Karpas-422 (cell line): ENCODE results near the gene JARID2. TPM values are rescaled to one million over a fixed set of nuclear protein-coding genes. Genes with fewer than 3 reads are reported as not detected.

Experiments
- DNase-seq: peaks from one replicate; pipeline ENCODE4 v3.0.0-alpha.2; 2015
- H2AFZ ChIP-seq: fragments of 200-600 bp; sonication (generic); 2 replicates; pipeline ENCODE4 v1.6.1; 2014; ENCODE audit warnings: antibody characterized with exemption, low read length, mixed read lengths
- H3K27ac ChIP-seq: fragments of 200-600 bp; sonication (generic); 2 replicates; pipeline ENCODE4 v1.5.1; 2014; ENCODE audit warnings: mild to moderate bottlenecking, low read length, moderate library complexity
- H3K27me3 ChIP-seq: fragments of 200-600 bp; sonication (generic); 2 replicates; pipeline ENCODE4 v1.6.1; 2014; ENCODE audit warnings: low read length, mixed read lengths
- H3K36me3 ChIP-seq: fragments of 200-600 bp; sonication (generic); 2 replicates; pipeline ENCODE4 v1.6.1; 2014; ENCODE audit warnings: low read length, mixed read lengths; ENCODE audit not compliant: insufficient read depth
- H3K4me1 ChIP-seq: fragments of 200-600 bp; sonication (generic); 2 replicates; pipeline ENCODE4 v1.6.1; 2014; ENCODE audit warnings: mild to moderate bottlenecking, low read length, mixed read lengths
- H3K4me2 ChIP-seq: fragments of 200-600 bp; sonication (generic); 2 replicates; pipeline ENCODE4 v1.6.1; 2014; ENCODE audit warnings: low read length, low read depth, mild to moderate bottlenecking; ENCODE audit not compliant: poor library complexity, severe bottlenecking
- H3K4me3 ChIP-seq: fragments of 200-600 bp; sonication (generic); 2 replicates; pipeline ENCODE4 v1.5.1; 2014; ENCODE audit warnings: mild to moderate bottlenecking, antibody characterized with exemption, low read length, mixed read lengths
- H3K79me2 ChIP-seq: fragments of 200-600 bp; sonication (generic); 2 replicates; pipeline ENCODE4 v1.6.1; 2014; ENCODE audit warnings: mild to moderate bottlenecking, low read length, mixed read lengths
- H3K9ac ChIP-seq: fragments of 200-600 bp; sonication (generic); 2 replicates; pipeline ENCODE4 v1.6.0; 2014; ENCODE audit warnings: low read length
- H3K9me2 ChIP-seq: fragments of 200-600 bp; sonication (generic), shearing (Covaris generic); replicated peaks from 2 replicates; pipeline ENCODE4 v1.6.0; 2014; ENCODE audit warnings: mild to moderate bottlenecking, low read length, moderate library complexity; ENCODE audit not compliant: insufficient read depth
- H3K9me3 ChIP-seq: fragments of 300-700, 200-600 bp; sonication (generic); 2 replicates; pipeline ENCODE4 v1.6.1; 2014; ENCODE audit warnings: low read length, mixed read lengths
- H4K20me1 ChIP-seq: fragments of 200-600 bp; sonication (generic); 2 replicates; pipeline ENCODE4 v1.6.1; 2014; ENCODE audit warnings: mild to moderate bottlenecking, antibody characterized with exemption, low read length, low read depth; ENCODE audit not compliant: insufficient read depth
- total RNA-seq: library from RNA; depleted of rRNA; stranded (reverse); fragments of >200 nt; shearing (Covaris generic); gene quantifications from 2 replicates; pipeline ENCODE4 v1.2.3, GENCODE V29; 2014; ENCODE audit warnings: low replicate concordance

The JARID2 gene
- total RNA-seq, 1 experiment from 2014 or later = 2.8 TPM

GRCh38 chr6:15500901-15501825 is 255.3 kb downstream of the JARID2 start:
- no peak overlapping the region for H3K9ac ChIP-seq
- H3K27ac ChIP-seq = no peak overlapping the region
- no peaks in the 10 kb centered on the region for H4K20me1 ChIP-seq
- no peaks in the 10 kb centered on the region for H3K79me2 ChIP-seq
- H3K4me3 ChIP-seq = no peak overlapping the region
- no peak overlapping the region for H3K4me2 ChIP-seq
- H3K27me3 ChIP-seq = no peaks in the 10 kb centered on the region
- H3K9me2 ChIP-seq = no peaks in the 10 kb centered on the region
- no peak for DNase-seq
- H2AFZ ChIP-seq = no peak overlapping the region
- H3K4me1 ChIP-seq = no peaks in the 10 kb centered on the region
- no peaks in the 10 kb centered on the region for H3K9me3 ChIP-seq
- H3K36me3 ChIP-seq = no peaks in the 10 kb centered on the region

DNA sequence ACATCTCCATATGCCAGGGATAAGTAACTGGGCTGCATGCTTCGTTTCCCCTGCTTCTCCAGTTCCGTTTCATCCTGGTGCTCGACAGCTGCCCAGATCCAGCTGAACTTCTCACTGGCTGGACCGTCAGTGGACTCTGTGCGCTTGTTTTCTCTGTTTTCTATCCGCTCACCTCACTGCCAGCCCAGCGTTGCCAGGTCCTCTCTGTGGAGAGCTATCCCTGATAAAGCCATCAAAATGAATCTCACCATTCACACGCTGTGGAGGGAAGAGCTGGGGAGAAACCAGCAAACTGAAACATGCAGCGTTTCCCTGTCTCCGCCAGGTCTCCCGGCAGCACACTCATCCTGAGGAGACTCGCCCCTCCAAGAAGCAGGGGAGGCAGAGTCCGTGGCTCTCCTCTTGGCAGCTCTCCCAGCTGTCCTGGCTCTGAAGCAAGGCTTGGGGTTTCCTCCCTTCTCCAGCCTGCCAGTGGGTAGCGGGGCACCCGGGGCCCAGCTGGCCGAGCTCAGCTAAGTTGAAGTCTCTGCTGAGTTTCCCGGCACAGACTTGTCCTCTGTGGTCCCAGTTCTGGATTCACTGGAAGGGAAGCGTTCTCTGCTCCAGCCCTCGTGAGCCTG is 256.1 kb downstream of the JARID2 start:
- H3K27me3 ChIP-seq = no peaks in the 10 kb centered on the region

GRCh38 chr6:15502446-15503345 is 256.8 kb downstream of the JARID2 start:
- Histone ChIP-seq H3K36me3 (no peaks in the 10 kb centered on the region), H3K9ac (no peak overlapping the region), H3K9me3 (no peaks in the 10 kb centered on the region), H2AFZ (no peak overlapping the region), H3K9me2 (no peaks in the 10 kb centered on the region), H3K4me1 (no peaks in the 10 kb centered on the region), H3K4me2 (no peak overlapping the region), H3K4me3 (no peak overlapping the region), H3K27ac (no peak overlapping the region), H3K27me3 (no peaks in the 10 kb centered on the region), H3K79me2 (no peaks in the 10 kb centered on the region), H4K20me1 (no peaks in the 10 kb centered on the region)
- DNase-seq = no peak

More for the DNA sequence above, 256.1 kb downstream of the JARID2 start:
- H3K4me3 ChIP-seq = no peak overlapping the region
- no peak overlapping the region for H2AFZ ChIP-seq
- DNase-seq = no peak
- no peak overlapping the region for H3K9ac ChIP-seq
- H3K4me1 ChIP-seq = no peaks in the 10 kb centered on the region
- no peaks in the 10 kb centered on the region for H4K20me1 ChIP-seq
- H3K36me3 ChIP-seq = no peaks in the 10 kb centered on the region
- no peak overlapping the region for H3K27ac ChIP-seq
- no peaks in the 10 kb centered on the region for H3K9me3 ChIP-seq
- no peaks in the 10 kb centered on the region for H3K79me2 ChIP-seq
- no peak overlapping the region for H3K4me2 ChIP-seq
- H3K9me2 ChIP-seq = no peaks in the 10 kb centered on the region

GRCh38 chr6:15503346-15503680 is 257.4 kb downstream of the JARID2 start:
- Histone ChIP-seq H2AFZ (no peak overlapping the region), H3K9me3 (no peaks in the 10 kb centered on the region), H4K20me1 (no peaks in the 10 kb centered on the region), H3K4me2 (no peak overlapping the region), H3K4me3 (no peak overlapping the region), H3K36me3 (no peaks in the 10 kb centered on the region), H3K4me1 (no peaks in the 10 kb centered on the region), H3K9me2 (no peaks in the 10 kb centered on the region), H3K27me3 (no peaks in the 10 kb centered on the region), H3K79me2 (no peaks in the 10 kb centered on the region), H3K27ac (no peak overlapping the region), H3K9ac (no peak overlapping the region)
- no peak for DNase-seq

DNA sequence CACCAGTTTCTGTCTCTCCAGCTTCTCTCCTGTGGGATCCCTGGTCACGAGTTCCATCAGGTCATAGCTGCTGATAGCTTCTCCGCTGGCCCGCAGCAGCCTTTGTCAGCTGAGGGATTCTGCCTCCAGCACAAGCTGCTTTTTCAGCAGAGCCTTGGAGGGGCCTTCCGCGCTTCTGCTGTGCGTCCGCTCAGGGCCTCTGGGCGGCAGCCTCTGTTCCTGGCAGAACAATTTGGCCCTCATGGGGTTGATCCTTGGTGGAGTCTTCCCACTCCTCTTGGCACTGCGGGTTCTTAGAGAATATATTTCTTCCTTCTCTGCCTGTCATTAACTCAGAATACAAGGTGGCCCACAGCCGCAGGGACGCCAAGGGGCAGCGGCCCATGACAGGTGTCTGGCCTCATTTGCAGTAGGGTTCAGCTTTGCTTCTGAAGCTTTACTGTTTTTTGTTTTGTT is 258.2 kb downstream of the JARID2 start:
- H3K27ac ChIP-seq = no peak overlapping the region
- H3K4me3 ChIP-seq = no peak overlapping the region
- H3K4me2 ChIP-seq = no peak overlapping the region
- H4K20me1 ChIP-seq = no peaks in the 10 kb centered on the region
- DNase-seq = no peak
- H2AFZ ChIP-seq = no peak overlapping the region
- no peak overlapping the region for H3K9ac ChIP-seq
- H3K9me3 ChIP-seq = no peaks in the 10 kb centered on the region
- no peaks in the 10 kb centered on the region for H3K4me1 ChIP-seq
- no peaks in the 10 kb centered on the region for H3K9me2 ChIP-seq
- H3K36me3 ChIP-seq = no peaks in the 10 kb centered on the region
- no peaks in the 10 kb centered on the region for H3K79me2 ChIP-seq
- H3K27me3 ChIP-seq = no peaks in the 10 kb centered on the region

- Histone ChIP-seq H3K4me2 (no peak overlapping the region), H3K79me2 (no peaks in the 10 kb centered on the region), H3K4me1 (no peaks in the 10 kb centered on the region), H3K4me3 (no peak overlapping the region), H3K9ac (no peak overlapping the region), H3K9me3 (no peaks in the 10 kb centered on the region), H3K27me3 (no peaks in the 10 kb centered on the region), H3K9me2 (no peaks in the 10 kb centered on the region), H2AFZ (no peak overlapping the region), H3K36me3 (no peaks in the 10 kb centered on the region), H3K27ac (no peak overlapping the region), H4K20me1 (no peaks in the 10 kb centered on the region)
- DNase-seq = no peak
These were observed 258.9 kb downstream of the JARID2 start for GRCh38 chr6:15504581-15505350.

DNA sequence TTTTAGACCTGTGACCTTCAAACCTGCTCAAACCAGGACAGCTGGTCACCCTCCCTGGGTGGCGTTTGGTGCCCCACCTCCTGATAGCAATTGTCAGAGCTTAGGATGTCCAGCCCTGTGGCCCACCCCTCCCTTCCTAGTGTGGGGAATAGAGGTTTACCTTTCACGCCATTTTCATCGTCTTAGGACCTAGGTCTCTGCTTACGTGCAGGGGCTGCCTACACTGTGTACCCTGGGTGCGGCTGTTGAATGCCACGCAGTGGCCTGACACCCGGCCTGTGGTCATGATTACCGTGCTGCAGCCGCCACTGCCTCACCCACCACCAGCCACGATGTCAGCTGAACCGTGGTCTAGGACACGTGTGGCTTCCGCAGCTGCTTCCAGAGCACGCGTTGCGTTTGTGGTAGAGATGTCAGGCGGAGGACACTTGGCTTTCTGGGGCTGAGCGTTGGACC is 259.6 kb downstream of the JARID2 start:
- H3K36me3 ChIP-seq = no peaks in the 10 kb centered on the region
- H3K9me2 ChIP-seq = no peaks in the 10 kb centered on the region
- H4K20me1 ChIP-seq = no peaks in the 10 kb centered on the region
- H3K27me3 ChIP-seq = no peaks in the 10 kb centered on the region
- H3K9me3 ChIP-seq = no peaks in the 10 kb centered on the region
- no peak overlapping the region for H2AFZ ChIP-seq
- no peaks in the 10 kb centered on the region for H3K79me2 ChIP-seq
- no peak for DNase-seq
- no peaks in the 10 kb centered on the region for H3K4me1 ChIP-seq
- no peak overlapping the region for H3K27ac ChIP-seq
- H3K9ac ChIP-seq = no peak overlapping the region
- H3K4me2 ChIP-seq = no peak overlapping the region
- H3K4me3 ChIP-seq = no peak overlapping the region
